GM12875 (cell line): ENCODE measurements around the gene RGL1.

Source experiments
- H3K4me3 ChIP-seq: one replicate; pipeline ENCODE4 v1.5.1; 2011; ENCODE audit warnings: low read depth, low read length, control low read depth
- CTCF ChIP-seq: IDR thresholded peaks from 2 replicates; pipeline ENCODE4 v1.5.1; 2011; ENCODE audit warnings: low read depth, mild to moderate bottlenecking, control low read depth, inconsistent platforms, low read length, moderate library complexity, borderline replicate concordance; ENCODE audit not compliant: insufficient read depth

RGL1 gene

GRCh38 chr1:183871142-183871541 lies 66.2 kb downstream of the RGL1 start:
- no peak for TF ChIP-seq CTCF
- no peak overlapping the region for H3K4me3 ChIP-seq

DNA sequence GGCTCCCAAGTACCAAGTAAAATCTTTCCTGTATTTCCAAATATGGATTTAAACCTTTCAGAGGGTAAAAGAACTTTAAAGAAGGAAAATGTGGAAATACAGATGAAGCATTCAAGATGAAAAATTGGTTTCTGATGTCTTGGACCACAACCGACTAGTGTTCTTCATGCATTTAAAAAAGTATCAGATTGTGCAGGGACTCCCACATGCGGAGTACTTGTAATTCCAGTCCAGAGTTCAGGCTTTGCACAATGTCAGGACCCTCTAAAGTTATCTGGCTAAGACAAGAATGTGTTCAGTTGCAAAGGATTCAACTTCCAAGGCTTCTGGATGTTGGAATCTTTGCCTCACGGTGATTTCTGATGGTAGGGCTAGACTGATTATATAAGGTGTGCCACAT lies 66.7 kb downstream of the RGL1 start:
- H3K4me3 ChIP-seq: no peak overlapping the region
- TF ChIP-seq CTCF: no peak

- no peak overlapping the region for H3K4me3 ChIP-seq
These were observed 67.5 kb downstream of the RGL1 start for GRCh38 chr1:183872403-183872802.

DNA sequence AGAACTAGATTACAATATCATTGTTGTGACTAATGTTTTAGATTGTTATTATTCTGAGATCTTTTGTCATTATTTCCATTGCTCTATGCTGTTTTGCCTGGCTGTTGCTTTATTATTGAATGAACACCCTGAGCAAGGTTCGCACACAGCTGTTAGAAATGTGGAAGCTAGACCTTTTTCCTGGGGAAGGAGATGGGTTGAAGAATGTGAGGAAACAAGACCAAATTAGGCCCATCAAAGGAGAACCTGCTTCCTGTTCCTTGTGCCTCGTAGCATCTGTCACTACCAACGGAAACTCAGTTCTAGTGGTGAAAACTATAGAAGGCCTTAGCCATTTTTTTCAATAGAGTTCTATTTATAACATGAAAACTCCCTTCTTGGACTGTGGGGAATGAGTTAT lies 68.7 kb downstream of the RGL1 start:
- no peak for TF ChIP-seq CTCF
- no peak overlapping the region for H3K4me3 ChIP-seq

More at GRCh38 chr1:183872403-183872802, 67.5 kb downstream of the RGL1 start:
- no peak for TF ChIP-seq CTCF

- H3K4me3 ChIP-seq: no peak overlapping the region
- no peak for TF ChIP-seq CTCF
These were observed 71.4 kb downstream of the RGL1 start for GRCh38 chr1:183876309-183876708.

DNA sequence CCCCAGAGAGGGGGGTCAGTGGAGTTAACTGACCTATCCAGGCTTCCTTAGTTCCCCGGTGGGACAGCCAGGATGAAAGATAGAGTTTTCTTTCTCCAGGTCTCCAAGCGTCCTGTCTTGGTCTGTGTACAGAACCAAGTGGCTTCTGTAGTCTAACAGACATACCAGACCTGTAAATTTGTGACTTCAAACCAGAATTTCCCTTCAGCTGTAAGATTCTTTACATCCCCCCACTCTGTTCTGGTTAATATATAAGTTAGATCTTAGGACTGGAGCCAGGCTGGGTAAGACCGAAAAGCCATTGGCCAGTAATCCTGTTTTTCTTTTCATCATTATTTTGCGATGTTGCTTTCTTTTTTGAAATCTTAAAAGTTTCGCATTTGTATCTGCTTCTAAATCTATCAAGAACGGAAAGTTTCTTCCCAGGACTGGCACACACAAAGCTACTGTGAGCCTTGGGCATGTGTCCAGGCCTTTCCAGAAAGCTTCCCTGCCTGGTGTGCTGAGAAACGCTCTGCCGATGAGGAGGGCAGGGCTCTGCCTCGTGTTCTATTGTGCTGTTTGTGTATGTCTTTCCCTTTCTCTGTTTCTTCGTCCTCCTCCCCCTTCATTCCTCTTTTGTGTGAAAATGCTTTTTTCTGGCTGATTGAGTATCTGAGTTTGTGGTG lies 72.3 kb downstream of the RGL1 start:
- H3K4me3 ChIP-seq: no peak overlapping the region
- TF ChIP-seq CTCF: no peak

- TF ChIP-seq CTCF: no peak
- no peak overlapping the region for H3K4me3 ChIP-seq
These were observed 74.6 kb downstream of the RGL1 start for GRCh38 chr1:183879494-183879893.
